Trophoblast cell (in vitro differentiated cells and primary cell): ENCODE measurements around the gene RAD9A.
A peak's percentile ranks its signal among the peaks of the same experiment; 100 is the strongest.

Experiments used
- DNase-seq, 2 donors: peaks; one replicate each; pipeline ENCODE4 v3.0.0-alpha.2; 2016
- H2AFZ ChIP-seq: 2 replicates; pipeline ENCODE4 v1.6.1; 2013; ENCODE audit warnings: low read length, moderate library complexity, mild to moderate bottlenecking; ENCODE audit not compliant: insufficient read depth, poor library complexity
- H2AK5ac ChIP-seq: 2 replicates; pipeline ENCODE4 v1.6.1; 2013; ENCODE audit warnings: mild to moderate bottlenecking, low read length
- H2BK120ac ChIP-seq: 2 replicates; pipeline ENCODE4 v1.6.1; 2013; ENCODE audit warnings: low read length, mild to moderate bottlenecking, moderate library complexity; ENCODE audit not compliant: insufficient read depth, poor library complexity
- H2BK12ac ChIP-seq: 2 replicates; pipeline ENCODE4 v1.6.1; 2013; ENCODE audit warnings: mild to moderate bottlenecking, low read length, moderate library complexity
- H2BK5ac ChIP-seq: 2 replicates; pipeline ENCODE4 v1.6.1; 2013; ENCODE audit warnings: low read length, low read depth, moderate library complexity, mild to moderate bottlenecking; ENCODE audit not compliant: poor library complexity
- H3K14ac ChIP-seq: 2 replicates; pipeline ENCODE4 v1.6.1; 2013; ENCODE audit warnings: mild to moderate bottlenecking, low read length
- H3K18ac ChIP-seq: 2 replicates; pipeline ENCODE4 v1.6.1; 2013; ENCODE audit warnings: mild to moderate bottlenecking, low read length
- H3K23ac ChIP-seq: 2 replicates; pipeline ENCODE4 v1.6.1; 2013; ENCODE audit warnings: low read length
- H3K27ac ChIP-seq: 2 replicates; pipeline ENCODE4 v1.5.1; 2013; ENCODE audit warnings: low read depth, mild to moderate bottlenecking, inconsistent platforms, low read length, moderate library complexity
- H3K27me3 ChIP-seq: 2 replicates; pipeline ENCODE4 v1.6.1; 2013; ENCODE audit warnings: inconsistent platforms, mild to moderate bottlenecking, low read length, moderate library complexity; ENCODE audit not compliant: insufficient read depth
- H3K36me3 ChIP-seq, 2 experiments: 1 replicate in 1 of 2; 2 replicates in 1 of 2; pipeline ENCODE4 v1.6.1; 2013; ENCODE audit warnings: low read length in 2 of 2, mild to moderate bottlenecking in 2 of 2, moderate library complexity in 1 of 2; ENCODE audit not compliant: insufficient read depth in 2 of 2, control insufficient read depth in 1 of 2
- H3K4ac ChIP-seq: 2 replicates; pipeline ENCODE4 v1.6.1; 2013; ENCODE audit warnings: low read depth, mild to moderate bottlenecking, low read length, moderate library complexity
- H3K4me1 ChIP-seq, 2 experiments: 1 replicate in 1 of 2; 2 replicates in 1 of 2; pipeline ENCODE4 v1.6.1; 2013; ENCODE audit warnings: low read length in 2 of 2, mild to moderate bottlenecking in 2 of 2, moderate library complexity in 1 of 2; ENCODE audit not compliant: insufficient read depth in 2 of 2, control insufficient read depth in 1 of 2
- H3K4me2 ChIP-seq: 2 replicates; pipeline ENCODE4 v1.6.1; 2013; ENCODE audit warnings: inconsistent platforms, mild to moderate bottlenecking, low read length, moderate library complexity
- H3K4me3 ChIP-seq: 2 replicates; pipeline ENCODE4 v1.5.1; 2013; ENCODE audit warnings: mild to moderate bottlenecking, low read depth, low read length, inconsistent platforms
- H3K79me1 ChIP-seq: one replicate; pipeline ENCODE4 v1.6.1; 2013; ENCODE audit warnings: low read length
- H3K79me2 ChIP-seq: 2 replicates; pipeline ENCODE4 v1.6.1; 2013; ENCODE audit warnings: low read length, mild to moderate bottlenecking; ENCODE audit not compliant: control insufficient read depth, insufficient read depth, poor library complexity
- H3K9ac ChIP-seq: 2 replicates; pipeline ENCODE4 v1.6.1; 2013; ENCODE audit warnings: mild to moderate bottlenecking, low read length
- H3K9me3 ChIP-seq: 2 replicates; pipeline ENCODE4 v1.6.1; 2013; ENCODE audit warnings: low read depth, mild to moderate bottlenecking, control low read depth, inconsistent platforms, low read length; ENCODE audit not compliant: insufficient read depth
- H4K12ac ChIP-seq: 2 replicates; pipeline ENCODE4 v1.6.1; 2013; ENCODE audit warnings: low read depth, mild to moderate bottlenecking, low read length, moderate library complexity
- H4K8ac ChIP-seq: 2 replicates; pipeline ENCODE4 v1.6.1; 2013; ENCODE audit warnings: low read depth, mild to moderate bottlenecking, low read length, moderate library complexity
- H4K91ac ChIP-seq: one replicate; pipeline ENCODE4 v1.6.1; 2013; ENCODE audit warnings: low read depth, mild to moderate bottlenecking, low read length, moderate library complexity
- WGBS: extraction: QIAGEN DNeasy Blood & Tissue Kit; methylation state at CpG from one replicate; pipeline ENCODE4 v1.1.7; 2013; ENCODE audit warnings: missing lambda C conversion rate; ENCODE audit not compliant: insufficient read length, insufficient coverage; ENCODE audit errors: extremely low coverage; 5-methylcytosine and 5-hydroxymethylcytosine counted together

The RAD9A gene

DNA sequence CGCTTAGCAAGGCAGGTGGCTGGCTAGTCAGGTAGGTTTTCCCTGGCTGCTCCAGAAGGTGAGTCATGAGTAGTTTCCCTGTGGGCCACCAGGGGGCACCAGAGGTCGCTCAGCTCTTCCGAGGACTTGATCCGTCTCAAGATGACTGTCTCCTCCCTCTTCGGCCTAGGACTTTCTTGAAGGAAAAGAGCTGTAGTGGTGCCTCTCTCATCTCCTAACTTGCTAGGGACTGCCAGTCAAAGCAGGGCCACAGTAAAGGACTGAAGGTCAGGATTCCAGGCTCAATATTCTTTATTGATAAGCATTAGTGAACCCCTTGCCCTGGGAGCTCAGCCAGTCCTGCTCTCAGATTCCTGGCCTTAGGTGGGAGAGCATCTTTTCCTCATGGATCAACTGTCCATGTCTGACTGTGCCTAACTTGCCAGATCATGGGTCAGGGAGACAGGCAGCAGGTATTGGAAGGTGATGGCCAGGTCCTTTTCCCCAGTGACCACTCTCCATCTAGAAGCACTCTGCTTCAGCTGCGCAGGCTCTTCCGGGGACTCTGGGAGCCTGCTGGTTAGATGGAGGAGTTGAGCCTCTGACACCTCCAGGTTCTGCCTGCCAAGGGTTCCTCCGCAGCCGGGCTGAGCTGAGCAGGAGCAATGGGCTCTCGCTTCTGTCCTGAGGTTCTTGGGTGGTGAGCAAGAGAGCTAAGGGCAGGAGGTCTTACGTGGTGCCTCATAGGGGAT lies 40.3 kb upstream of the RAD9A start:
- no peak overlapping the region for H3K23ac ChIP-seq
- no CpG with 5 or more reads among the region's 11 CpGs for WGBS
- H3K79me1 ChIP-seq, result peaks cover 19% of the 10 kb centered on the region
- no peak overlapping the region for H3K14ac ChIP-seq
- H3K27me3 ChIP-seq, result no peaks in the 10 kb centered on the region
- H4K8ac ChIP-seq, result no peak overlapping the region
- no peak overlapping the region for H2AK5ac ChIP-seq
- no peak overlapping the region for H3K9ac ChIP-seq
- peaks cover 18 to 21% of the 10 kb centered on the region in 2 experiments for H3K4me1 ChIP-seq
- no peak overlapping the region for H3K27ac ChIP-seq
- no peak overlapping the region for H2BK120ac ChIP-seq
- H3K9me3 ChIP-seq, result no peaks in the 10 kb centered on the region
- no peak overlapping the region for H2BK12ac ChIP-seq
- H3K4me3 ChIP-seq, result no peak overlapping the region
- H4K91ac ChIP-seq, result no peak overlapping the region
- H4K12ac ChIP-seq, result no peak overlapping the region
- no peak overlapping the region for H2AFZ ChIP-seq
- peaks cover 9% of the 10 kb centered on the region for H3K79me2 ChIP-seq
- H3K4ac ChIP-seq, result no peak overlapping the region
- no peak overlapping the region for H3K4me2 ChIP-seq
- DNase-seq, result peak; percentile 81 to 95
- H2BK5ac ChIP-seq, result no peak overlapping the region
- H3K36me3 ChIP-seq, result no peaks in the 10 kb centered on the region
- no peak overlapping the region for H3K18ac ChIP-seq

DNA sequence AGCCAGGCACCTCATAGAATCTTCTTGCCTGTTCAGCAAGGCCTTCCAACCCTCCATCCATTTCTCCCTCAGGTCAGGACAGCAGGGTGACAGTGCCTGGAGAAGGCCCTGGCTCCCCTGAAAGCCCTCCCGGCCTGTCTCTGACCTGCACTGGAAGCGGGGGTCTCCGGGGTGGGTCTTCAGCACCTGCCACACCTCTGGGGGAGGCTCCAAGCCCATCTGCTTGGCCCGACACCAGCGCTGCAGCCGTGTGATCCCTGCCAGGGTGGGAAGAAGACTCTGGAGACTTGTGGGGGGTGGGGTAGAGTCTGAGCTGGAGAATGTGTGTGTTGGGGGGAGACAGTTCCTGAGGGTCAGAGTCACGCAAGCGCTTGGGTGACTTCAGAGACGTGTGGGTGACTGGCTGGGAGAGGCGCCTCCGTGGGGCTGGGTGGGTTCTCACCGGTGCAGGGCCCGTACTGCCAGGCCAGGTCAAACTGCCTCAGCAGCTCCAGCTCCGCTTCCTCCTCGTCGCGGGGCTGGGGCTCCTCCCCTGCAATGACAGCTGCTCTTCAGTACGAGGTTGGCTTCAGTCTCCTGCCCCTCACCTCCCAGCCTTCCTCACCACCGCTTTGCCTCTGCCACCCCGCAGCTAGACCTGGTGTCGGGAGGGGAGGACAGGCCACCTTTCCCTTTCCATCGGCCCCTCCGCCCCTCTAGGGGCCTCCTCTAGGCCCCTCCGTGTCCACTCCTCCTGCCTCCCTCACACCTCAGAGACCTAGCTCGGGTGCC lies 39.1 kb upstream of the RAD9A start:
- H2BK12ac ChIP-seq, result peak overlapping the region; percentile 7
- peak overlapping the region; percentile 87 for H3K4me2 ChIP-seq
- H3K18ac ChIP-seq, result peak overlapping the region; percentile 36
- peaks cover 18 to 25% of the 10 kb centered on the region in 2 experiments for H3K4me1 ChIP-seq
- H4K91ac ChIP-seq, result peak overlapping the region; percentile 78
- H3K14ac ChIP-seq, result peak overlapping the region; percentile 80
- no peaks in the 10 kb centered on the region for H3K9me3 ChIP-seq
- no peaks in the 10 kb centered on the region for H3K27me3 ChIP-seq
- H2AFZ ChIP-seq, result peak overlapping the region; percentile 27
- H3K9ac ChIP-seq, result peak overlapping the region; percentile 71
- WGBS, result no CpG with 5 or more reads among the region's 25 CpGs
- peak overlapping the region; percentile 29 for H3K4ac ChIP-seq
- peaks cover 9% of the 10 kb centered on the region for H3K79me2 ChIP-seq
- peak overlapping the region; percentile 26 for H4K12ac ChIP-seq
- H3K4me3 ChIP-seq, result peak overlapping the region; percentile 80
- H2BK120ac ChIP-seq, result peak overlapping the region; percentile 22
- DNase-seq, result peak; percentile 23 to 55
- no peaks in the 10 kb centered on the region for H3K36me3 ChIP-seq
- peak overlapping the region; percentile 86 for H2AK5ac ChIP-seq
- peaks cover 19% of the 10 kb centered on the region for H3K79me1 ChIP-seq
- H2BK5ac ChIP-seq, result peak overlapping the region; percentile 54
- H3K27ac ChIP-seq, result peak overlapping the region; percentile 89
- peak overlapping the region; percentile 84 for H4K8ac ChIP-seq
- peak overlapping the region; percentile 6 for H3K23ac ChIP-seq

DNA sequence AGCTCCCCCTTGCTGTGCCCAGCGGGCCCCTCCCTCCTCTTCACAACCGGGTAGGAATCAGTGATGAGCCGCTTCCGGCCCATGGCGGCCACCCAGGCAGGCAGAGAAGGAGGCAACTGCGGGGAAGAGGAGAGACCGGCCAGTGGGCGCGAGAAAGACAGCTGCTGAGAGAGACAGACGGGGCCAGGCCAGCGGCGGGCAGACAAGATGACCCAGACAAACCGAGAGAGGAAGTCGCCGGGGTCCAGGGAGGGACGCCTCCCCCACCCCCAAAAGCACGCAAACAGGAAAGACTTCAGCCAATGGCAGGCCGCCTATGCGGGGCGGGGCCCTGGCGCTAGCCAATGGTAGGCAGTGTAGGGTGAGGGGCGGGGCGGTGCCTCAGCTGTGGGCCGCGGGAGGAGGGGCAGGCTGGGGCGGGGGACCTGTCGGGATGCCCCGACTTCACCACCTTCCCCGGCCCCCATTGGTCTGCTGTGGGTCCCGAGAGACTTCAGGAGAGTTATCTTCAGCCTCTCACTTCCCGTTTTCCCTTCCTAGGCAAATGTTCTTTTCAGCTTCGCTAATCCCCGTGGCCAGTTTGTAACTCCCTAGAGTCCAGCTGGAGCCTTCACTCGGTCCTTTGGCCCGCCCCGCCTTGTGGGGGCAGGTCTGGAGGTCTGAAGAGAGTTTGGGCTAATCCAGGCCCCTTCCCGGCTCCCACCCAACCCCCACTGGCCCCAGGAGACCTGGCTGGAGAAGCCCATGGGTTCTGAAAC lies 38.3 kb upstream of the RAD9A start, which contains the start of gene POLD4:
TSS of gene POLD4 (minus strand) at position 230 of the 758 bp plus-strand sequence. CDS start at position 83, 147 bp downstream.
- H3K9me3 ChIP-seq, result no peaks in the 10 kb centered on the region
- H4K91ac ChIP-seq, result peak within 1 kb of the TSS; percentile 93
- no CpG with 5 or more reads among the region's 37 CpGs for WGBS
- H3K4ac ChIP-seq, result peak within 1 kb of the TSS; percentile 77
- H3K27ac ChIP-seq, result peak within 1 kb of the TSS; percentile 91
- peak within 1 kb of the TSS; percentile 86 for H2AK5ac ChIP-seq
- peak within 1 kb of the TSS; percentile 78 for H2BK12ac ChIP-seq
- peaks cover 18 to 25% of the 10 kb centered on the region in 2 experiments for H3K4me1 ChIP-seq
- peaks cover 9% of the 10 kb centered on the region for H3K79me2 ChIP-seq
- peak within 1 kb of the TSS; percentile 61 for H2AFZ ChIP-seq
- peak; percentile 92 to 93 for DNase-seq
- peak within 1 kb of the TSS; percentile 87 for H4K8ac ChIP-seq
- peak within 1 kb of the TSS; percentile 71 for H3K9ac ChIP-seq
- peak within 1 kb of the TSS; percentile 61 for H3K18ac ChIP-seq
- peak within 1 kb of the TSS; percentile 66 for H2BK120ac ChIP-seq
- H3K4me2 ChIP-seq, result peak within 1 kb of the TSS; percentile 87
- H3K23ac ChIP-seq, result peak within 1 kb of the TSS; percentile 6
- peak within 1 kb of the TSS; percentile 80 for H3K4me3 ChIP-seq
- peak within 1 kb of the TSS; percentile 80 for H3K14ac ChIP-seq
- H4K12ac ChIP-seq, result peak within 1 kb of the TSS; percentile 72
- H3K27me3 ChIP-seq, result no peaks in the 10 kb centered on the region
- H3K36me3 ChIP-seq, result no peaks in the 10 kb centered on the region
- peaks cover 19% of the 10 kb centered on the region for H3K79me1 ChIP-seq
- peak within 1 kb of the TSS; percentile 76 for H2BK5ac ChIP-seq
